A673 (cell line): ENCODE data around the gene ACOT7.

Source experiments
- CTCF ChIP-seq: fragments of 300-800, 200-600 bp; sonication (generic); conservative IDR thresholded peaks from 2 replicates; pipeline ENCODE4 v1.5.1; 2017; ENCODE audit warnings: low read depth, mild to moderate bottlenecking, antibody characterized with exemption, low read length, moderate library complexity, mixed read lengths
- EZH2 ChIP-seq: fragments of 200-600 bp; sonication (generic); IDR thresholded peaks from 2 replicates; pipeline ENCODE4 v1.6.1; 2017; ENCODE audit warnings: borderline replicate concordance, low read depth, mild to moderate bottlenecking, mixed read lengths, antibody characterized with exemption, low read length; ENCODE audit not compliant: poor library complexity, severe bottlenecking

GRCh38 chr1:6328696-6329095 is 64.9 kb downstream of the ACOT7 start:
- TF ChIP-seq CTCF (no peak), EZH2 (no peak)
